K562 (cell line): Measurements from ENCODE around the gene WFDC13. TPM values are rescaled to one million over a fixed set of nuclear protein-coding genes. Genes with fewer than 3 reads are reported as not detected.
A peak's percentile ranks its signal among the peaks of the same experiment; 100 is the strongest.

Experiments
- ATAC-seq: fragments of 200-7000 bp; cut with Tn5 transposase; 3 replicates; pipeline ENCODE4 v1.9.1; 2020; ENCODE audit warnings: moderate library complexity
- BruUV-seq: library from RNA; stranded (reverse); fragments of 400-500 nt; replicated peaks from 2 replicates; lab custom pipeline; 2021; lab: Mats Ljungman, UMichigan
- CTCF ChIA-PET: fragments of 300-600 bp; formaldehyde crosslinking; extraction: SDS; loops from one replicate; lab custom pipeline; 2021; ENCODE audit warnings: low intra/inter-chr PET ratio; lab: Yijun Ruan, JAX
- POLR2A ChIA-PET: fragments of 300-600, 350-650 bp; sonication (Branson Sonifier 250); formaldehyde crosslinking; extraction: SDS; loops from one replicate; lab custom pipeline; 2021; ENCODE audit warnings: antibody characterized with exemption, inconsistent platforms; lab: Yijun Ruan, JAX
- DNase-seq, 4 experiments: peaks; one replicate each; pipeline versions ENCODE4 v3.0.0 to v3.0.0-alpha.2; 2011 to 2018; ENCODE audit warnings: low spot score in 3 of 4, mixed read lengths in 3 of 4; ENCODE audit errors: extremely low read depth in 1 of 4
- FAIRE-seq: peaks from 2 replicates; lab custom pipeline; 2011; peaks lifted over from hg19 to GRCh38; lab: Jason Lieb, UNC
- H2AFZ ChIP-seq: 2 replicates; pipeline ENCODE4 v1.6.0; 2011; ENCODE audit warnings: low read depth, low read length, control low read depth, inconsistent platforms
- H3K27ac ChIP-seq: fragments of 200-600 bp; 3 replicates; pipeline ENCODE4 v1.8.0; 2011; ENCODE audit warnings: low read depth, mild to moderate bottlenecking, control low read depth, inconsistent platforms, low read length, moderate library complexity, mixed read lengths; ENCODE audit errors: extremely low read depth
- H3K27me3 ChIP-seq, 2 experiments: fragments of 300-600 bp in 1 of 2; 2 replicates in 1 of 2; 3 replicates in 1 of 2; pipeline versions ENCODE4 v1.6.0 to v1.8.0; 2011; ENCODE audit warnings: inconsistent platforms in 2 of 2, low read length in 2 of 2, mild to moderate bottlenecking in 1 of 2, mixed read lengths in 1 of 2, moderate library complexity in 1 of 2; ENCODE audit not compliant: control insufficient read depth in 2 of 2, insufficient read depth in 2 of 2
- H3K36me3 ChIP-seq: fragments of 300-600 bp; 3 replicates; pipeline ENCODE4 v1.8.0; 2011; ENCODE audit warnings: mild to moderate bottlenecking, low read length, inconsistent platforms; ENCODE audit not compliant: control insufficient read depth, insufficient read depth
- H3K4me1 ChIP-seq, 2 experiments: fragments of 200-600 bp in 1 of 2; replicated peaks in 1 of 2; 2 replicates in 1 of 2; 3 replicates in 1 of 2; pipeline versions ENCODE4 v1.5.1 to v1.8.0; 2011; ENCODE audit warnings: inconsistent platforms in 2 of 2, low read length in 2 of 2, mild to moderate bottlenecking in 1 of 2, mixed read lengths in 1 of 2, moderate library complexity in 1 of 2; ENCODE audit not compliant: control insufficient read depth in 2 of 2, insufficient read depth in 2 of 2
- H3K4me2 ChIP-seq: 2 replicates; pipeline ENCODE4 v1.6.1; 2011; ENCODE audit warnings: low read length, control low read depth, inconsistent platforms, mixed read lengths; ENCODE audit not compliant: insufficient read depth
- H3K4me3 ChIP-seq: fragments of 200-600 bp; sonication (generic), shearing (Covaris generic); 2 replicates; pipeline ENCODE4 v1.5.1; 2016; ENCODE audit warnings: control low read depth, inconsistent platforms
- H3K79me2 ChIP-seq: fragments of 200-600 bp; 3 replicates; pipeline ENCODE4 v1.8.0; 2011; ENCODE audit warnings: low read length, inconsistent platforms; ENCODE audit not compliant: control insufficient read depth, insufficient read depth
- H3K9ac ChIP-seq, 2 experiments: 2 replicates each; pipeline versions ENCODE4 v1.6.0 to v1.6.1; 2011; ENCODE audit warnings: low read depth in 2 of 2, low read length in 2 of 2, control low read depth in 1 of 2, inconsistent platforms in 1 of 2, mild to moderate bottlenecking in 1 of 2, mixed read lengths in 1 of 2; ENCODE audit not compliant: insufficient read depth in 1 of 2
- H3K9me1 ChIP-seq: one replicate; pipeline ENCODE4 v1.6.0; 2011; ENCODE audit warnings: inconsistent platforms, mild to moderate bottlenecking, low read length, moderate library complexity; ENCODE audit not compliant: control insufficient read depth, insufficient read depth
- H3K9me3 ChIP-seq: replicated peaks from 2 replicates; pipeline ENCODE4 v1.5.1; 2011; ENCODE audit warnings: low read depth, low read length, inconsistent platforms; ENCODE audit not compliant: control insufficient read depth, insufficient read depth
- H4K20me1 ChIP-seq: replicated peaks from 2 replicates; pipeline ENCODE4 v1.6.1; 2011; ENCODE audit warnings: low read length, inconsistent platforms, mixed read lengths; ENCODE audit not compliant: control insufficient read depth, insufficient read depth
- ATF7 ChIP-seq: fragments of 450-650 bp; IDR thresholded peaks from 2 replicates; pipeline ENCODE4 v1.7.1; 2014; ENCODE audit warnings: mild to moderate bottlenecking, moderate library complexity
- FOXP1 ChIP-seq: sonication (generic); formaldehyde crosslinking; IDR thresholded peaks from 2 replicates; pipeline ENCODE4 v1.8.0; 2022; ENCODE audit warnings: mild to moderate bottlenecking, missing genetic modification reagents
- MECOM ChIP-seq: fragments of 250-450 bp; sonication (Bioruptor Pico); IDR thresholded peaks from 2 replicates; pipeline ENCODE4 v1.8.0; 2022; ENCODE audit warnings: inconsistent platforms
- NFE2L1 ChIP-seq: fragments of 450-650 bp; IDR thresholded peaks from 2 replicates; pipeline ENCODE4 v1.6.1; 2016; ENCODE audit warnings: missing genetic modification characterization, low read depth, mild to moderate bottlenecking, missing compliant biosample characterization, moderate library complexity, borderline replicate concordance
- PCBP1 ChIP-seq: fragments of 200-400 bp; formaldehyde crosslinking; IDR thresholded peaks from 2 replicates; pipeline ENCODE4 v1.6.1; 2018; ENCODE audit warnings: mild to moderate bottlenecking, low read depth, low read length; ENCODE audit not compliant: poor library complexity, severe bottlenecking
- SMARCB1 ChIP-seq: IDR thresholded peaks from 2 replicates; pipeline ENCODE4 v1.6.1; 2011; ENCODE audit warnings: improper control_type of control experiment, low read depth; ENCODE audit not compliant: insufficient read length
- SP1 ChIP-seq: sonication (generic); formaldehyde crosslinking; IDR thresholded peaks from 2 replicates; pipeline ENCODE4 v1.8.1; 2022; ENCODE audit warnings: mild to moderate bottlenecking, missing genetic modification reagents
- THAP12 ChIP-seq: fragments of 250-450 bp; sonication (Bioruptor Pico); IDR thresholded peaks from 2 replicates; pipeline ENCODE4 v1.9.0; 2021; ENCODE audit warnings: mild to moderate bottlenecking, inconsistent platforms
- UBTF ChIP-seq, 2 experiments: IDR thresholded peaks; 2 replicates each; pipeline ENCODE4 v1.6.1; 2012; ENCODE audit warnings: improper control_type of control experiment in 2 of 2, low read depth in 2 of 2, low read length in 2 of 2, borderline replicate concordance in 1 of 2
- ZNF316 ChIP-seq: fragments of 450-650 bp; IDR thresholded peaks from 2 replicates; pipeline ENCODE4 v1.6.1; 2016
- ZNF551 ChIP-seq: fragments of 250-450 bp; sonication (Bioruptor Pico); IDR thresholded peaks from 2 replicates; pipeline ENCODE4 v1.5.0; 2021; ENCODE audit warnings: mild to moderate bottlenecking, moderate library complexity
- WGBS: fragments of 100-300 bp; shearing (Covaris generic); methylation state at CpG from one replicate; pipeline ENCODE4 v1.1.6; 2016; ENCODE audit warnings: low coverage, mixed read lengths; ENCODE audit not compliant: insufficient coverage; ENCODE audit errors: missing lambda C conversion rate; 5-methylcytosine and 5-hydroxymethylcytosine counted together
- in situ Hi-C: fragments of 300-500 bp; cut with MboI; formaldehyde crosslinking; loops from 4 replicates; pipeline ENCODE4 v1.15.0; 2018; ENCODE audit warnings: inconsistent platforms, mixed read lengths
- intact Hi-C: fragments of 100-400 bp; cut with micrococcal nuclease; formaldehyde crosslinking; loops from 2 replicates; pipeline ENCODE4 v1.14.2; 2022
- polyA plus RNA-seq, 8 experiments: library from polyadenylated mRNA; depleted of rRNA in 4 of 8; stranded (reverse) in 5 of 8; unstranded in 3 of 8; fragments of >200 nt; fragmentation: Nextera tagmentation in 2 of 8; fragmentation: Illumina TruSeq in 1 of 8; extraction: Ambion mirVana in 2 of 8; extraction: Trizol in 1 of 8; gene quantifications; 2 replicates each; pipeline versions ENCODE4 v1.2.1 to v1.2.3, GENCODE V29; 2011 to 2014; ENCODE audit warnings: inconsistent platforms in 1 of 8, missing spikeins in 1 of 8
- total RNA-seq, 7 experiments: library from RNA; depleted of rRNA in 6 of 7; stranded (reverse); fragments of >200 nt in 6 of 7; fragmentation: Illumina TruSeq in 2 of 7; extraction: Trizol in 2 of 7; gene quantifications; 2 replicates each; pipeline versions ENCODE4 v1.2.1 to v1.2.3, GENCODE V29; 2011 to 2021; ENCODE audit warnings: low replicate concordance in 1 of 7

The WFDC13 gene
- total and polyA plus RNA-seq, 9 of the 15 experiments (the other 6 are each of a cell fraction or from before 2014, with no cell fraction given): not detected

GRCh38 chr20:45745015-45745414 lies 43.2 kb downstream of the WFDC13 start:
- DNase-seq: no peak
- Histone ChIP-seq H3K4me1 (no peaks in the 10 kb centered on the region), H3K9me1 (no peaks in the 10 kb centered on the region), H3K4me2 (no peak overlapping the region), H3K9me3 (no peaks in the 10 kb centered on the region), H3K79me2 (no peaks in the 10 kb centered on the region), H3K4me3 (no peak overlapping the region), H3K27me3 (peaks cover 0 to 5% of the 10 kb centered on the region in 2 experiments; a peak in 3 of 5 replicates), H2AFZ (no peak overlapping the region), H3K9ac (no peak overlapping the region), H3K36me3 (no peaks in the 10 kb centered on the region), H4K20me1 (no peaks in the 10 kb centered on the region), H3K27ac (no peak overlapping the region)
- FAIRE-seq: no peak
- BruUV-seq: no TSS peak
- ChIA-PET POLR2A (no interaction called here), CTCF (no interaction called here)
- intact Hi-C loops: no loop called here
- no peak for ATAC-seq
- in situ Hi-C loops: no loop called here
- no peak for TF ChIP-seq SMARCB1
- TF ChIP-seq ZNF316: peak; percentile 33; the same call in 1 of the 2 replicates
- no peak for TF ChIP-seq UBTF (IDR thresholded peaks at IDR 0.05; ENCODE audit: borderline replicate concordance in 1 of 2, low read depth in 2 of 2, low read length in 2 of 2)

GRCh38 chr20:45751721-45752120 lies 49.9 kb downstream of the WFDC13 start:
- no peak overlapping the region for H3K27ac ChIP-seq
- no peaks in the 10 kb centered on the region for H4K20me1 ChIP-seq
- H3K4me3 ChIP-seq: no peak overlapping the region
- POLR2A ChIA-PET: no interaction called here
- H3K9me3 ChIP-seq: no peaks in the 10 kb centered on the region
- no peak for ATAC-seq
- 6% methylated on average over 1 of the region's 1 CpG for WGBS
- H3K9me1 ChIP-seq: no peaks in the 10 kb centered on the region
- H3K27me3 ChIP-seq: peaks cover 3 to 4% of the 10 kb centered on the region in 2 experiments; a peak in 2 of 5 replicates
- in situ Hi-C loops (no loop called here), intact Hi-C loops (no loop called here)
- CTCF ChIA-PET: no interaction called here
- no peak overlapping the region for H2AFZ ChIP-seq
- no peak for FAIRE-seq
- DNase-seq: no peak
- no peak overlapping the region for H3K4me2 ChIP-seq
- no peak overlapping the region for H3K9ac ChIP-seq
- H3K79me2 ChIP-seq: no peaks in the 10 kb centered on the region
- no peaks in the 10 kb centered on the region for H3K36me3 ChIP-seq
- H3K4me1 ChIP-seq: no peaks in the 10 kb centered on the region
- no TSS peak for BruUV-seq
- TF ChIP-seq ZNF551 (CRISPR knock-in tag) (no peak), SP1 (no peak), FOXP1 (CRISPR knock-in tag) (no peak), MECOM (CRISPR knock-in tag) (no peak), ATF7 (no peak), PCBP1 (no peak), THAP12 (CRISPR knock-in tag) (no peak), NFE2L1 (no peak)
